K562 (cell line): ENCODE measurements around the gene TIMM8A. TPM values are rescaled to one million over a fixed set of nuclear protein-coding genes. Genes with fewer than 3 reads are reported as not detected.

Experiments used
- BDP1 ChIP-seq: IDR thresholded peaks from 3 replicates; pipeline ENCODE4 v1.6.1; 2011; ENCODE audit not compliant: insufficient read length, insufficient read depth
- IRF2 ChIP-seq: sonication (generic); formaldehyde crosslinking; IDR thresholded peaks from 2 replicates; pipeline ENCODE4 v1.8.1; 2022; ENCODE audit warnings: mild to moderate bottlenecking, missing genetic modification reagents
- MGA ChIP-seq: fragments of 450-650 bp; IDR thresholded peaks from 2 replicates; pipeline ENCODE4 v1.6.1; 2016; ENCODE audit warnings: mild to moderate bottlenecking, moderate library complexity
- MYNN ChIP-seq, 2 experiments: sonication (generic); formaldehyde crosslinking in 1 of 2; IDR thresholded peaks; 2 replicates each; pipeline versions ENCODE4 v1.5.0 to v1.6.1; 2016 to 2020; ENCODE audit warnings: antibody characterized with exemption in 1 of 2, missing genetic modification reagents in 1 of 2
- POLR2AphosphoS5 ChIP-seq: IDR thresholded peaks from 2 replicates; pipeline ENCODE4 v1.6.1; 2011; ENCODE audit warnings: mild to moderate bottlenecking, low read depth, low read length, moderate library complexity; ENCODE audit not compliant: control insufficient read depth, insufficient read depth
- ZBTB12 ChIP-seq: fragments of 250-450 bp; sonication (Bioruptor Pico); IDR thresholded peaks from 2 replicates; pipeline ENCODE4 v1.4.0; 2020
- polyA plus RNA-seq, 8 experiments: library from polyadenylated mRNA; depleted of rRNA in 4 of 8; stranded (reverse) in 5 of 8; unstranded in 3 of 8; fragments of >200 nt; fragmentation: Nextera tagmentation in 2 of 8; fragmentation: Illumina TruSeq in 1 of 8; extraction: Ambion mirVana in 2 of 8; extraction: Trizol in 1 of 8; gene quantifications; 2 replicates each; pipeline versions ENCODE4 v1.2.1 to v1.2.3, GENCODE V29; 2011 to 2014; ENCODE audit warnings: inconsistent platforms in 1 of 8, missing spikeins in 1 of 8
- total RNA-seq, 7 experiments: library from RNA; depleted of rRNA in 6 of 7; stranded (reverse); fragments of >200 nt in 6 of 7; fragmentation: Illumina TruSeq in 2 of 7; extraction: Trizol in 2 of 7; gene quantifications; 2 replicates each; pipeline versions ENCODE4 v1.2.1 to v1.2.3, GENCODE V29; 2011 to 2021; ENCODE audit warnings: low replicate concordance in 1 of 7
- TF ChIP-seq, protein P1 (sequence below), 3 experiments: fragments of 200-800 bp in 1 of 3; fragments of 250-450 bp in 1 of 3; fragments of 450-650 bp in 1 of 3; sonication (Bioruptor Pico) in 1 of 3; sonication (Bioruptor generic) in 1 of 3; formaldehyde crosslinking in 1 of 3; IDR thresholded peaks; 2 replicates each; pipeline versions ENCODE4 v1.6.1 to v1.8.0; 2016 to 2022; ENCODE audit warnings: mild to moderate bottlenecking in 2 of 3, missing genetic modification characterization in 2 of 3, missing compliant biosample characterization in 1 of 3, moderate library complexity in 1 of 3
- TF ChIP-seq, protein P2 (sequence below): sonication (generic); formaldehyde crosslinking; IDR thresholded peaks from 2 replicates; pipeline ENCODE4 v1.9.0; 2022; ENCODE audit warnings: mild to moderate bottlenecking, missing genetic modification reagents

The TIMM8A gene
- total and polyA plus RNA-seq, 9 of the 15 experiments (the other 6 are each of a cell fraction or from before 2014, with no cell fraction given) = 10.9 to 132 (median 41.1) TPM

- TF ChIP-seq, protein P1, sequence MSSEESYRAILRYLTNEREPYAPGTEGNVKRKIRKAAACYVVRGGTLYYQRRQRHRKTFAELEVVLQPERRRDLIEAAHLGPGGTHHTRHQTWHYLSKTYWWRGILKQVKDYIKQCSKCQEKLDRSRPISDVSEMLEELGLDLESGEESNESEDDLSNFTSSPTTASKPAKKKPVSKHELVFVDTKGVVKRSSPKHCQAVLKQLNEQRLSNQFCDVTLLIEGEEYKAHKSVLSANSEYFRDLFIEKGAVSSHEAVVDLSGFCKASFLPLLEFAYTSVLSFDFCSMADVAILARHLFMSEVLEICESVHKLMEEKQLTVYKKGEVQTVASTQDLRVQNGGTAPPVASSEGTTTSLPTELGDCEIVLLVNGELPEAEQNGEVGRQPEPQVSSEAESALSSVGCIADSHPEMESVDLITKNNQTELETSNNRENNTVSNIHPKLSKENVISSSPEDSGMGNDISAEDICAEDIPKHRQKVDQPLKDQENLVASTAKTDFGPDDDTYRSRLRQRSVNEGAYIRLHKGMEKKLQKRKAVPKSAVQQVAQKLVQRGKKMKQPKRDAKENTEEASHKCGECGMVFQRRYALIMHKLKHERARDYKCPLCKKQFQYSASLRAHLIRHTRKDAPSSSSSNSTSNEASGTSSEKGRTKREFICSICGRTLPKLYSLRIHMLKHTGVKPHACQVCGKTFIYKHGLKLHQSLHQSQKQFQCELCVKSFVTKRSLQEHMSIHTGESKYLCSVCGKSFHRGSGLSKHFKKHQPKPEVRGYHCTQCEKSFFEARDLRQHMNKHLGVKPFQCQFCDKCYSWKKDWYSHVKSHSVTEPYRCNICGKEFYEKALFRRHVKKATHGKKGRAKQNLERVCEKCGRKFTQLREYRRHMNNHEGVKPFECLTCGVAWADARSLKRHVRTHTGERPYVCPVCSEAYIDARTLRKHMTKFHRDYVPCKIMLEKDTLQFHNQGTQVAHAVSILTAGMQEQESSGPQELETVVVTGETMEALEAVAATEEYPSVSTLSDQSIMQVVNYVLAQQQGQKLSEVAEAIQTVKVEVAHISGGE (CRISPR knock-in tag; IDR thresholded peaks at IDR 0.05) = peak in 1 of 3 experiments; percentile 44; a peak in 1 of 6 replicates
- TF ChIP-seq ZBTB12 (CRISPR knock-in tag) (no peak), POLR2AphosphoS5 (peak; percentile 64; the same call in 1 of the 2 replicates), BDP1 (no peak), IRF2 (no peak), MYNN (IDR thresholded peaks at IDR 0.05) (no peak; the same call in 1 of the 2 replicates), MYNN (CRISPR knock-in tag; IDR thresholded peaks at IDR 0.05) (no peak), MGA (peak; percentile 88)
- TF ChIP-seq, protein P2, sequence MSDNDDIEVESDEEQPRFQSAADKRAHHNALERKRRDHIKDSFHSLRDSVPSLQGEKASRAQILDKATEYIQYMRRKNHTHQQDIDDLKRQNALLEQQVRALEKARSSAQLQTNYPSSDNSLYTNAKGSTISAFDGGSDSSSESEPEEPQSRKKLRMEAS = peak; percentile 94
These were observed at the start of gene TIMM8A (continued) for GRCh38 chrX:101348452-101349192.
